ENCODE results near the gene PELO.

PELO gene

GRCh38 chr5:52771343-52772039 lies 16.2 kb upstream of the PELO start:
- DNase-seq (ENCODE audit: low read depth in 2 of 2), result no peak

- DNase-seq (ENCODE audit: low read depth in 2 of 2), result no peak
Measured at GRCh38 chr5:52772668-52773067, 15.0 kb upstream of the PELO start.

- no peak for DNase-seq (ENCODE audit: low read depth in 2 of 2)
Measured at GRCh38 chr5:52773342-52773741, 14.4 kb upstream of the PELO start.

- DNase-seq (ENCODE audit: low read depth in 2 of 2), result no peak
Measured at GRCh38 chr5:52774005-52774410, 13.7 kb upstream of the PELO start.

GRCh38 chr5:52776116-52776515 lies 11.6 kb upstream of the PELO start:
- DNase-seq (ENCODE audit: low read depth in 2 of 2), result no peak

- DNase-seq (ENCODE audit: low read depth in 2 of 2), result no peak
Measured at GRCh38 chr5:52777186-52777585, 10.5 kb upstream of the PELO start.

- DNase-seq (ENCODE audit: low read depth in 2 of 2), result no peak
Measured at GRCh38 chr5:52778781-52779180, 8.9 kb upstream of the PELO start.

GRCh38 chr5:52779213-52779612 lies 8.5 kb upstream of the PELO start:
- no peak for DNase-seq (ENCODE audit: low read depth in 2 of 2)

- no peak for DNase-seq (ENCODE audit: low read depth in 2 of 2)
Measured at GRCh38 chr5:52783226-52783959, 4.3 kb upstream of the PELO start.

- no peak for DNase-seq (ENCODE audit: low read depth in 2 of 2)
Measured at GRCh38 chr5:52784737-52785136, 3.0 kb upstream of the PELO start.

- no peak for DNase-seq (ENCODE audit: low read depth in 2 of 2)
Measured at GRCh38 chr5:52786391-52786790, 1.3 kb upstream of the PELO start.

- no peak for DNase-seq (ENCODE audit: low read depth in 2 of 2)
Measured at GRCh38 chr5:52786949-52787599, 642 bp upstream of the PELO start.

- no peak for DNase-seq (ENCODE audit: low read depth in 2 of 2)
Measured at GRCh38 chr5:52788505-52788821, 747 bp downstream of the PELO start.

GRCh38 chr5:52789378-52789777 lies 1.7 kb downstream of the PELO start:
- no peak for DNase-seq (ENCODE audit: low read depth in 2 of 2)

GRCh38 chr5:52789851-52790250 lies 2.1 kb downstream of the PELO start:
- no peak for DNase-seq (ENCODE audit: low read depth in 2 of 2)

- no peak for DNase-seq (ENCODE audit: low read depth in 2 of 2)
Measured at GRCh38 chr5:52791366-52791765, 3.6 kb downstream of the PELO start.

- DNase-seq (ENCODE audit: low read depth in 2 of 2), result no peak
Measured at GRCh38 chr5:52794519-52794918, 6.8 kb downstream of the PELO start.

GRCh38 chr5:52796031-52796430 lies 8.3 kb downstream of the PELO start:
- no peak for DNase-seq (ENCODE audit: low read depth in 2 of 2)

- no peak for DNase-seq (ENCODE audit: low read depth in 2 of 2)
Measured at GRCh38 chr5:52796516-52797103, 8.9 kb downstream of the PELO start.

GRCh38 chr5:52798938-52799337 lies 11.2 kb downstream of the PELO start:
- no peak for DNase-seq (ENCODE audit: low read depth in 2 of 2)

GRCh38 chr5:52799358-52799982 lies 11.8 kb downstream of the PELO start:
- DNase-seq (ENCODE audit: low read depth in 2 of 2), result no peak

- DNase-seq (ENCODE audit: low read depth in 2 of 2), result peak; percentile 95
Measured at GRCh38 chr5:52799983-52800393, 12.3 kb downstream of the PELO start.
